Left lung (tissue), 10 donors: ENCODE measurements around the gene PRSS23. TPM values are rescaled to one million over a fixed set of nuclear protein-coding genes. Genes with fewer than 3 reads are reported as not detected.
A peak's percentile ranks its signal among the peaks of the same experiment; 100 is the strongest.

Source experiments
- ATAC-seq: fragments of 200-7000 bp; cut with Tn5 transposase; one replicate; pipeline ENCODE4 v1.9.1; 2020; ENCODE audit warnings: moderate library complexity
- DNase-seq, 4 donors: peaks; one replicate each; pipeline ENCODE4 v3.0.0-alpha.2; 2013 to 2020
- H3K27ac ChIP-seq, 2 donors: fragments of 200-600 bp; sonication (generic) in 1 of 2; one replicate each; pipeline versions ENCODE4 v1.5.0 to v1.8.0; 2020 to 2021
- H3K27me3 ChIP-seq, 2 donors: fragments of 200-600 bp; sonication (generic) in 1 of 2; one replicate each; pipeline versions ENCODE4 v1.5.0 to v1.8.0; 2020 to 2021
- H3K36me3 ChIP-seq, 2 donors: fragments of 200-600 bp; sonication (generic) in 1 of 2; one replicate each; pipeline versions ENCODE4 v1.5.0 to v1.8.0; 2020 to 2021
- H3K4me1 ChIP-seq, 2 donors: fragments of 200-600 bp; one replicate each; pipeline ENCODE4 v1.8.0; 2021
- H3K4me3 ChIP-seq, 2 donors: fragments of 200-600 bp; sonication (generic) in 1 of 2; one replicate each; pipeline versions ENCODE4 v1.5.0 to v1.8.0; 2020 to 2021; ENCODE audit warnings: mild to moderate bottlenecking in 1 of 2
- H3K9me3 ChIP-seq, 2 donors: fragments of 200-600 bp; sonication (generic) in 1 of 2; one replicate each; pipeline versions ENCODE4 v1.5.0 to v1.8.0; 2020 to 2021
- CTCF ChIP-seq, 2 donors: fragments of 200-600 bp; sonication (generic) in 1 of 2; IDR thresholded peaks; one replicate each; pipeline versions ENCODE4 v1.5.0 to v1.8.0; 2021; ENCODE audit warnings: antibody characterized with exemption in 2 of 2
- intact Hi-C, 2 donors: fragments of 100-400 bp; cut with DNase I; formaldehyde crosslinking; loops; one replicate each; pipeline versions ENCODE4 v1.11.2 to v1.14.2; 2022
- polyA plus RNA-seq, 6 donors: library from polyadenylated mRNA; unstranded; fragments of 120-200 nt; gene quantifications; one replicate each; pipeline ENCODE4 v1.2.1, GENCODE V29; 2013; ENCODE audit not compliant: insufficient read length in 6 of 6
- total RNA-seq, 2 donors: library from RNA; stranded (reverse); fragmentation: NEBNext Ultra II Directional; extraction: Animal tissue kit (Norgen Biotek cat#: 25700); gene quantifications; one replicate each; pipeline ENCODE4 v1.2.1, GENCODE V29; 2021
- donor health status: DM: no; HTN: yes; CAD: no.
- donor health status: DM: no; HTN: no; CAD: no.

Gene PRSS23
- total and polyA plus RNA-seq, 8 donors, result 62.9 to 149 (median 74.9) TPM

- DNase-seq (no peak), ATAC-seq (no peak)
- no peak overlapping the region for H3K4me3 ChIP-seq
- intact Hi-C loops, result no loop called here
- no peak overlapping the region for H3K27ac ChIP-seq
- H3K36me3 ChIP-seq, result no peaks in the 10 kb centered on the region
- no peaks in the 10 kb centered on the region for H3K9me3 ChIP-seq
- H3K4me1 ChIP-seq, result peaks cover 5 to 6% of the 10 kb centered on the region in 2 donors
- H3K27me3 ChIP-seq, result peaks cover 0 to 17% of the 10 kb centered on the region in 2 donors
- no peak for TF ChIP-seq CTCF (IDR thresholded peaks at IDR 0.05)
These were observed 4.8 kb upstream of the PRSS23 start for GRCh38 chr11:86795511-86795910.

DNA sequence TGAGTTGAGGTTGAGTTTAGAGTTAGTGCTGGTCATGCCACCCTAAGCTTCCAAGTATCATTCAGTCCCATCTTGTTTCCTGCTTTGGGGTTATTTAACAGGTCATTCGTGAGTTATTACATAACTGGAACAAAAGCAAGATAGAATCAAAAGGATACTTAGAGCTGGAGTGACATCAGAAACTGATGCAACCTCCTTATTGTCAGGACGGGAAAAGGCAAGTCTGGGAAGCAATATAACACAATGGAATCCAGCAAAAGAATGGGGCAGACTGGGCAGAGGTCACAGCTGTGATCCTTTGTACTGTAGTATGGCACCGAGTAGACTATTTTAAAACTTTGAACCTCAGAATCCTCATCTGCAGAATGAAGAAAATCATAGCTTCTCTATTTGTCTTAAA is 4.4 kb upstream of the PRSS23 start:
- intact Hi-C loops, result no loop called here
- DNase-seq (no peak), ATAC-seq (no peak)

DNA sequence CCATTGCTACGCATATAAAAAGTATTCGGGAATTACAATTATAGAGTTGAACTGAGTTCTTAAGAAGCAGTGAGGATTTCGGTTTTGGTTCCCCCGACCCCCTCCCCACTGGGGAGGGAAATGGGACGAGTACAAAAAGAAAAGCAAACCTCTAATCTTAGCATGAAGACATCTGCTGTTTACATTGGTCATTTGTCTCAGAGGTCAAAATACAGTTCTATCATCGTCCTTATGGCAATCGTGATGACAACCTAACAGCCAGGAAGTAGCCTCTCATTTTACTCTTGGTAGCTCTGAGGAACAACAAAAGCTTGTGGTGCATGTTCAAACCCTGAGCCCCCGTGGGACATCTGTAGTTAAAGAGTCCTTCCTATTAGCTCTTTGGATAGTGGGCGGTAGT is 3.2 kb upstream of the PRSS23 start:
- no peaks in the 10 kb centered on the region for H3K36me3 ChIP-seq
- H3K27ac ChIP-seq, result no peak overlapping the region
- H3K4me3 ChIP-seq, result no peak overlapping the region
- no peaks in the 10 kb centered on the region for H3K9me3 ChIP-seq
- DNase-seq, result no peak
- intact Hi-C loops, result no loop called here
- peaks cover 9 to 13% of the 10 kb centered on the region in 2 donors for H3K4me1 ChIP-seq
- no peak for TF ChIP-seq CTCF (IDR thresholded peaks at IDR 0.05)
- ATAC-seq, result no peak
- peaks cover 0 to 34% of the 10 kb centered on the region in 2 donors for H3K27me3 ChIP-seq

More for the DNA sequence above, 4.4 kb upstream of the PRSS23 start:
- Histone ChIP-seq H3K36me3 (no peaks in the 10 kb centered on the region), H3K27me3 (peaks cover 0 to 22% of the 10 kb centered on the region in 2 donors), H3K4me1 (peaks cover 5 to 10% of the 10 kb centered on the region in 2 donors), H3K9me3 (no peaks in the 10 kb centered on the region), H3K4me3 (no peak overlapping the region), H3K27ac (no peak overlapping the region)
- no peak for TF ChIP-seq CTCF (IDR thresholded peaks at IDR 0.05)

- Histone ChIP-seq H3K27me3 (peaks cover 0 to 41% of the 10 kb centered on the region in 2 donors), H3K27ac (no peak overlapping the region), H3K36me3 (no peaks in the 10 kb centered on the region), H3K9me3 (no peaks in the 10 kb centered on the region), H3K4me1 (peaks cover 17 to 18% of the 10 kb centered on the region in 2 donors), H3K4me3 (no peak overlapping the region)
- no peak for DNase-seq
- intact Hi-C loops, result no loop called here
- no peak for ATAC-seq
- TF ChIP-seq CTCF (IDR thresholded peaks at IDR 0.05), result no peak
These were observed 1.4 kb upstream of the PRSS23 start for GRCh38 chr11:86798988-86799387.

DNA sequence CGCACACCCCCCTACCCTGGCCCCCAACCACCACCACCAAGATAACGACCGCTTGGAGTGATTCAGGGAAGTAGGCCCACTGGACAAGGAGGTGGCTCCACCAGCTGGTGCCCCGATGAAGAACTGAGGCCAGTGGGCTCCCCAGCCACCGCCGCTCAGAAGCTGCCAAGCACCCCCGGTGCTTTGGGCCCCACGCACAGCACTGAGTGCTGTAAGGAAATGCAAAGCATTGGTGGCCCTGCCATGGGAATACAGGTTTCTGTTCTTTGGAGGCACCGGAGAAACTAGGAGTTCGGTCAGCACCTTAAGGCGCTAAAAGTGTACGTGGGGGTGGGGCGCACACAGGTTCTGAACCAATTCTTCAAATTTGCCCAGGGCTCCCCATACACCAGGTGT is 664 bp upstream of the PRSS23 start:
- H3K27ac ChIP-seq, result peak overlapping the region; percentile 65 to 75
- peak overlapping the region; percentile 56 to 67 for H3K4me3 ChIP-seq
- peaks cover 17 to 18% of the 10 kb centered on the region in 2 donors for H3K4me1 ChIP-seq
- peaks cover 0 to 41% of the 10 kb centered on the region in 2 donors for H3K27me3 ChIP-seq
- no peaks in the 10 kb centered on the region for H3K9me3 ChIP-seq
- no peak for TF ChIP-seq CTCF (IDR thresholded peaks at IDR 0.05)
- no peaks in the 10 kb centered on the region for H3K36me3 ChIP-seq
- DNase-seq, result peak in 1 of 4 donors; percentile 29
- intact Hi-C loops, result no loop called here
- ATAC-seq, result peak; percentile 8
